GOT3 (cell line): ENCODE data around the gene CASP1.
"Not testable (repeated sequence)": the region's sequence is repeated elsewhere in the genome, so short reads cannot be mapped to it uniquely, and the experiment has no call there.

Source experiments
- DNase-seq: peaks from one replicate; lab custom pipeline; 2025; ENCODE audit warnings: mixed read lengths; lab: John Stamatoyannopoulos, UW

Gene CASP1

DNA sequence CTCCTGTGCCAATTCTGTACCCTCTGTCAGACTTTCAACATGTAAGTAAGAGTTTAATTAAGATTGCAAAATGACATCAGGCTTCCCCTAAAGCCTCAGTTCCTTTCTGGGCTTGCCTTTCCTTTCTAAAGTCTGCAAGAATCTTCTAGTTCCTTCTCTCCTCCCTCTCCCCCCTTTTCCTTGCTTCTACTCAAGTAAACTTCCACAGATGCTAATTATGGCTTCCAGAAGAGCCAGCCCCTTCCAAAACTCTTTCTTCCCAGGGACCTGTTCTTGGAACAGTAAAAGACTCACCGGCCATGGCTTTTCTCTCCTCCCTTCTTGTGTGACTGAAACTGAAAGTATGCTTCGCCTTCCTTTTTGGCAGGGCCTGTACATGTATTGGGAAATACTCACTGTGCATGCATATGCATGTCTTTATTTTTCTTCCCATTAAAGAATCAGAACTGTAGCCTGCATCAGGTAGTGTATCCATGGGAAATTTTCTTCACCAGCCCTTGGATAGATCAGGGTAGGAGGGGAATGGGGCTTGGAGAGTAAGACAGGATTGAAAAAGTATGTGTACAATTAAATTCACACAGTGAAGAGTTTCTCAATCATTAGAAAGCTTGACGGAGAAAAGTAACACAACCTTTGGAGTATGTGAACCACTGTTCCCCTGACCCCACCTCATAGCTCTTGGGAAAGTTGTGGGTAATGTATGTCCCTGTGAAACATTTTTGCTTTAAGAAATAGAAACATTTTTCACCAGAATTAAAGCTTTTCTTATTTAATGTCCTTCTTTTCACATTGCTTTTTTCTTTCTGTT lies at the start of gene CASP1:
CASP1 (minus strand) TSS at position 332 of the 808 bp plus-strand sequence; CDS start at position 301, 31 bp downstream.
- no peak for DNase-seq

DNA sequence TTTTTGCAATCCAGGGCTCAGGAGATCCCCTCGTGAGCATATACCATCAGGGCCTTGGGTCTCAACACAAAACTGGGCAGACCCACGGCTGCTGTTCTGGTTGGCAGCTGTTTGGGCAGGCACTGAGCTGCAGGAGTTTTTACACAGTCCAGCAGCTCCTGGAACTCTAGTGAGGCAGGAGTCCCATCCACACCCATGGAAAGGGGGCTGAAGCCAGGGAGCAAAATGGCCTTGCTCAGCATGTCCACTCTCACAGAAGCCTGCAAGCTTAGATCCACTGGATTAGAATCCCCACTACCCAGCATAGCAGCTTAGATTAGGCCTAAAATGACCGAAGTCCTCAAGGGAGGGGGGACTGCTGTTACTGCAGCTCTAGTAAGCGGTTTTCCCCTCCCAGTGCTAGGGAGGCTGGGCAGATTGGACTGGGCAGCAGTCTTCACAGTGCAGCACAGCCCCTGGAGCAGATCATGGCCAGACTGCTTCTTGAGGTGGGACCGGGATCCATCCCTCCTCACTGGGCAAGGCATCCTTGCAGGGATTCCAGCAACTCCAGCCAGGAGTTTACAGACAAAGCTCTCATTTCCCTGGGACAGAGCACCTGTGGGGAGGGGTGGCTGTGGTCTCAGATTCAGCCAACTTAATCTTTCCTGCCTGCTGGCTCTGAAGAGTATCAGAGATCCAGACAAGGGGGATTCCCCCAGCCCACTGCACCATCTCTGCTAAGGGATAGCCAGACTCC lies 46.6 kb upstream of the CASP1 start:
- no peak for DNase-seq

DNA sequence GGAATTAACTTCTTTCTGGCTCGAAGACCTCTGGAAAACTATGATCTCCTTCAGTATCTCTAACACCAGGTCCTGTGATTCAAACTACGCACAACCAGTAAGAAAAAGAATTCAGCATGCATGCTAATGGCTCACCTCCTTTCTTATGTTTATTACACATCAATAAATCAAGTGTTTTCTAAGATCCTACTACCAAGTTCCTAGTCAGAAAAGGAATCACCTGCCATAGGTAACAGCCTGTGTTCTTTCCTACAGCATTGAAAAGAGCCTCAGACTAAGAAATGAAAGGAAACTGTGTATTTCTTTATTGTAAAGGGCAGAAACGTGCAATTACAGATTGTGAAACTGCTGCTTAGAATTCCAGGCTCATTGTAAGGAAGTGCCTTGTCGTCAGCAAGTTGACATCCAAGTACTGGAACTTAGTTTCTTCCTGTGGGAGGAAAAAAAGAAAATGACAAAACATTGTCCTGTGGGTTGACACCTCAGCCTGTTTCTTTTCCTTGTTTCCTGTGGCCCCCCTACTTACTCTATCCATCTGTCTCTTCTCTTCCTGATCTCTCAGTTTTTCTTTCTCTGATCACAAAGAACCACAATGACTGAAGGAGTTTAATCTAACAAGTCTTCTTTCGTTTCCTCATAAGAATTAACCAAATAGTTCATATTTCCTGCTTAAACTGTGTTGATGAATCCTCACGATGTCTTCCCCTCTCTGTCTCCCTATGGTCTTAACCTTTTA lies 45.4 kb upstream of the CASP1 start:
- DNase-seq, result not testable (repeated sequence)

DNA sequence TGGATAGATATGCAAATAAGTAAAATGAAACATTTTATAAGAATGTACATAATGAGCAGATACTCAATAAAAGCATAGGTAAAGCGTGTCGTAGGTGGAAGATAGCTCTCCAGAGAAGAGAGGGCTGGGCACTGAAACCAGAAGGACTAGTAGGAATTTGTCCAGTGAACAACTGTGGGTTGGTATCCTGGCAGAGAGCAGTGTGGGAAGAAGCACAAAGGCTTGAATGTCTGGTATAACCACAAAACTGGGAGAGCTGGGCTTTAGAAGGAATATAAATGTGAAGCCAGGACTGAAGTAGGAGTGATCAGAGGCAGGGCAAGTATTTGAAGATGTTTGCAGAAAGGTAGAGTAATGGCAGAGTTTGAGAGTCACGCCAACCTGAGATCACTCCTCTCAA lies 43.3 kb upstream of the CASP1 start:
- DNase-seq, result no peak

DNA sequence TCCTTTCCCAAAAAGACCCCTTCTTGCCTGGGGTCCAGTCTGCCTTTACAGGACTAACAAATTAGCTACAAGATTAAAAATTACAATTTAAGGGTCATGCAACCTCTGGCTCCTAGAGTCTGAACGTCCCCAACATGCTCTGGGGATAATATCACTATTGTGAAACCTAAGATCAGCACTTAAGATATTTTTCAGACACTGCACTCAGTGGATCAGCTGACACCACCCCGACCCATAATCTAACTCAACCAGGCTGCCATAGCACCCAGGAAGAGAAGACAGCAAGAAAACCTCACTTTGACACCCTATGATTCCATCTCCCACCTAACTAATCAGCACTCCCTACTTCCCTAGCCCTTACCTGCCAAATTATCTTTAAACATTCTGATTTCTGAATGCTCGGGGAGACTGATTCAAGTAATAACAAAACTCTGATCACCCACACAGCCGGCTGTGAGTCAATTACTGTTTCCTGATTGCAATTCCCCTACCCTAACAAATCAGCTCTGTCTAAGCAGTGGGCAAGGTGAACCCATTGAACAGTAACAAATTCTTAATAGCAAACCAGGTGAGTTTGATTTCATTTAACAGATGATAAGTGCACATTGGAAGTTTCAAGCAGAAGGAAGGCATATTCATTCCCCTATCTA lies 42.3 kb upstream of the CASP1 start:
- DNase-seq, result not testable (repeated sequence)

DNA sequence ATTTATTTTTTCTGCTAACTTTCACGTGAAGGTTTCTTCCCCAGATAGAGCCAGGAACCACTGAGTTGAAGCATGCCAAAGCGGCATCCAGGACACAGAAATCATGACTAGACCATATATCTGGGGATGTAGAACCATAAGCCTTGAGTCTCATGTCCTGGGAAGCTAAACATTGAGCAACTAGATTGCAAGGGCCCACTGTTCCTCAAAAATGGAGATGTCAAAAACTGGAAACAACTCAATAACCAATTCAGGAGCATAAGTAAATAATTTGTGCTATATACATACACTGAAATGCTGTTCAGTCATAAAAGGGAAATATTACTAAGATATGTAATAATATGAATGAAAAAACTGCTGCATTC lies 39.2 kb upstream of the CASP1 start:
- no peak for DNase-seq

DNA sequence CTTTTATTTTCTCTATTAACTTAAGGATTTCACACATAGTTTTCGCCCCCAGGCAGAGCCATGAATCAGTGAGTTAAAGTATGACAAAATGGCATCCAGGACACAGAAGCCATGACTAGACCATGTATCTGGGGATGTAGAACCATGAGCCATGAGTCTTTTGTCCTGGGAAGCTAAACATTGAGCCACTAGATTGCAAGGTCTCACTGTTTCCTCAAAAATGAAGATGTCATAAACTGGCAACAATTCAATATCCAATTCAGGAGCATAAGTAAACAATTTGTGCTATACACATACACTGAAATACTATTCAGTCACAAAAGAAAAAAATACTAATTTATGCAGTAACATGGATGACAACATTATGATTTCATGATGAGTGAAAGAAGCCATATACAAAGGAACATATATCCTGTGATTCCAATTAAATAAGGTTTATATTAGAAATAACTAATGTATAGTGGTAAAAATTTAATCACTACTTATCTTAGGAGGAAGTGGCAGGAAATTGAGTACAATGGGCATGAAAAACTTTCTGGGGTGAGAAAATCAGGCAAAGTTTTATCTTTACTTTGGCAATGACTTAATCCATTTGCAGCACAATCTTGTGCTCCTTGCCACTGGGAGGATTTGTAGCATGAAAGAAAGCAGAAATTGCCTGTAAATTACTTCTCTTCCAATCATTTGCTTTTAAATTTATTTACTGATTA lies 38.7 kb upstream of the CASP1 start:
- no peak for DNase-seq

DNA sequence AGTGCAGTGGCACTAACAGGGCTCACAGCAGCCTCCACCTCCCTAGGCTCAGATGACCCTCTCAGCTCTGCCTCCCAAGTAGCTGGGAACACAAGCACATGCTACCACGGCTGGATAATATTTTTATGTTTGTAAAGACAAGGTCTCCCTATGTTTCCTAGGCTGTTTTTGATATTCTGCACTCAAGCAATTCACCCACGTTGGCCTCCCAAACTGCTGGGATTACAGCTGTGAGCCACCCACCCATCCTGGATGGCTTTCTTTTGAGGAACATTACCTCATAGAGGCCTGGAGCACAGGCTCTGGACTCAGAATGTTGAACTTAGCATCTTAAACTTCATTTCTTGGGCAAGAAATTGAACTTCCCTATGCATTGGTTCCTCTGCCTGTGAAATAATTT lies 37.1 kb upstream of the CASP1 start:
- not testable (repeated sequence) for DNase-seq

DNA sequence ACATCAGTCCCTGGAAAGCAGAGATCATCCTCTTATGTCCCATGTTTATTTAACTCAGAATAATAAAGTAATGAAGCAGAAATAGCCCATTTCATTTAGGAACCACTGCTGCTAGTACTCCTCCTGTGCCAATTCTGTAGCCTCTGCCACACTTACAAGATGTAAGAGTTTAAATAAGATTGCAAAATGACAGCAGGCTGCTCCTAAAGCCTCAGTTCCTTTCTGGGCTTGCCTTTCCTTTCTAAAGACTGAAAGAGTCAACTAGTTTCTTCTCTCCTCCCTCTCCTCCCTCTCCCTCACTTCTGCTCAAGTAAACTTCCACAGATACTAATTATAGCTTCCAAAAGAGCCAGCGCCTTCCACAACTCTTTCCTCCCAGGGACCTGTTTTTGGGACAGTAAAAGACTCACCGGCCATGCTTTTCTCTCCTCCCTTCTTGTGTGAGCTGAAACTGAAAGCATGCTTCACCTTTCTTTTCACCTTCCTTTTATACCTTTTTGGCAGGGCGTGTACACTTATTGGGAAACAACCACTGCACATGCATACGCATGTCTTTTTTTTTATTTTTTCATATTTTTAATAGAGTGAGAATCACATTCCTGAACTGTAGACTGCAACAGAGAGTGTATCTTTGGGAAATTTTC lies 36.3 kb upstream of the CASP1 start:
- no peak for DNase-seq

DNA sequence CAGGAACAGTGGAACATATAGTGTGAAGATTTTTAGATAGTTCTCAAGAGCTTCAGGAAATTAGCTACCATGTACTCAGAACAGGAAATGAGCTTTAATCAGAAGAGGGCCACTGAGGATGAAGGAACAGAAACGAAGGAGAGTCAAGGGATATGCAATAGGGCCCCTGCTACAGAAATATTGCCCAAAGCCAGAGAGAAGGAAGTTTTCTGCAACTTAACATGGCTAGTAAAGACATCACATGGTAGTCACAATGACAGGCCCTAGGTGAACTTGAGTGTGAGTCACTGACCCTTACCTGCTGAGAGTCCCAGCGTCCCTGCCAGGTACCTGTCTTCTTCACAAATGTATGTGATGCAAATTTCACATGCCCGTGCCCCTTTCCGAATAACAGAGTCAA lies 35.4 kb upstream of the CASP1 start:
- no peak for DNase-seq

DNA sequence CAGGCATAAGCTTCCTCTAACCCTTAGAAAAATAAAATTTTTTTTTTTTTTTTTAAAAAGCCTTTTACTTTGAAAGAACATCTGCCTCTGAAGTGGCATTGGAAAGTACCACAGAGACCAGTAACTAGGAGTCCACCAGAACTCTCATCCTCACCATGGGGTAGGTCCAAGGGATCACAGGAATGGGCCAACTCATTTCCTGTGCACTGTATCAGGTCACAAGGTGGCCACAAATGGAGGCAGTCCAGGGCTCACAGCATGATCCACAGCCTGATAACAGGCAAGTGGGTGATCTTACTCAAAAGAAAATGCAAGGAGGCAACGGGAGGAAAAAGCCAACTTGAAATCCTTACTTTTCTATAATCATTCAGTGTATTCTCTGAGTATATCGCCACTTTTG lies 34.8 kb upstream of the CASP1 start:
- DNase-seq, result not testable (repeated sequence)

DNA sequence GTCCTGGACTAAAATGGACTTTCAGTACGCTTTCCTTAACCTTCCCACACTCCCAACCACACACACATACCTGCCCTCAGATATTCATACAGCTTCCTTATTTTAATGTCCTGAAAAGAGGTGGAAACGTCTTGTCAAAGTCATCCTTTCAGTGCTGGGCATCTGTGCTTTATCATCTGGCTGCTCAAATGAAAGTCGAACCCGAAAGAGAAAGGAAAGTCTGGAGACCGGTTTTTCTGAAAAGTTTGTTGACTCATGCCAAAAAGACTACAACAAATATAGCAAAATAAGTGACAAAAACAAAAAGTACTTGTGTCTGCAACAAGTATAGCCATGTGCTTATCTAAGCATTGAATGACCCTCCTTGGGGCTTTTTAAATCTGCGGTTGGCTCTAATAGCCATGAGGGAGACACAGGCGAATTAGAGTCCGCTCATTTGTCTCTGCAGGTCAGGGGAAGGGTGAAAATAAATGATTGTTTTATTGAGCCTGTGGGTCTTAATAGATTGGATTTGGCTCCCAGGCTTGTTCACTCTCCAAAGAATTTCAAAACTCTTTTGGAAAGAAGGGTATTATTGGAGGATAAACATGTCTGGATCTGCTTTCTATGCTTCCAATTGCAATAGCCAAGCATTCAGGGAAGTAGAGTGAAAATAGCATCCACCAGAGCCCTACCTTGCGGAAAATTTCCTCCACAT lies 28.4 kb upstream of the CASP1 start:
- not testable (repeated sequence) for DNase-seq

DNA sequence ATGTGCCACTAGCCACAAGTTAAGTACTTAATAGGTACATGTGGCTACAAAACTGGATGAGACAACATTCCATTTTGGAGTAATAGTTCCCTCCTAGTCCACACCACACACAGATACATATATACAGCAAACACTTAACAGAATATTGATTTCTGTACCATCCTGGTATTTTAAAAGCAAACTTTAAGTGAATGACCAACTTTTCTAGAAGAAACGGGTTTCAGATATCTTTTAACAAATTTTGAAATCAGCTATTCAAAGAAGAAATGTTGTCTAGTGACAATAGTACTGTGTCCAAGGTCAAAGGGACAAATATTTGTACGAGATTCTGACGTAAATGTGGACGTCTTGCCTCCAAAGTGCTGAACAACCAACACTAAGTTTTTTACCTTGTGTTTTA lies 22.5 kb upstream of the CASP1 start:
- no peak for DNase-seq

DNA sequence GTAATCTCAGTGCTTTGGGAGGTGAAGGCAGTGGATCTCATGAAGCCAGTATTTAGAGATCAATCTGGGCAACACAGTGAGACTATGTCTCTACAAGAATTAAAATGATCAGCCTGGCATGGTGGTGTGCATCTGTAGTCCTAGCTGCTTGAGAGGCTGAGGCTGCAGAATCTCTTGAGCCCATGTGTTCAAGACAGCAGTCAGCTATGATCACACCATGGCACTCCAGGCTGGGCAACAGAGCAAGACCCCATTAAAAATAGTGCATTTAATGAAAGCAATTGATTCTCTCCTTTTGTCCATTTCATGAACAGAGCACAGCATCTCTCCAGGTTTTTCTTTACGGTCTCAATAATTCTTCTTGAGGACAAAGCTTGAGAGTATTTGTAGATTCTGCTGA lies 21.5 kb upstream of the CASP1 start:
- no peak for DNase-seq

DNA sequence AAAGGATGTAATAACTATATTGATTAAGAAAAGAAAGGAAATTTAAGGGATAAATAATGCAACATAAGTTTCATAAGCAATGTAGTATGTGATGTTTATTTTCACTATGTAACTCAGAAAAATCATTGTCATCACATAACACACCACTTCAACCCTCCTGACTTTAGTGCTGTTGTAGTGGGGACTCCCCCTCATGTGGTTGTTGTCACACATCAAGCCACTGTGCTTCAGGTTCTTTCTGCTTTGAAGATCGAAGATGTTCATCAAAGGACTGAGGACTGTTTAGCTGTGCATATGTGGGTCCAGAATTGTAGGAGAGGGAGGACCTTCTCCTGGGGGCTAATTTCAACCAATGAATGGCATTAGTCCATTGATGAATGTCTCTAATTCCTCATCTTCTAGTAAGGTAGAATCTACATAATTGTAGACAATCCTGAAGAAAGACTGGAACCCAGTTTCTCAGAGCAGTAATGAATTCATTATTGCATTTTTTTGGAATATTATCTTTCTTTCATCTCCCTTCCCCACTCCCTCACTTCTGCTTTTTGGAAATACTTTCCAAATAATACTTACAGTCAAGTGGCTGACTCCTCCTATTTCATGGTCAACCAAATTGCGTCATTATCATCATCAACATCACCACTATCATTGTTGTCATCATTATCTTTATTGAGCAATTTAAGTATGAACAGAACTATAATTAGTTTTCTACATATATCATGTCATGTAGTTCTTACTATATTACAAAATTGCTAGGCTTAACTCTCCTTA lies 20.0 kb upstream of the CASP1 start:
- DNase-seq, result no peak

DNA sequence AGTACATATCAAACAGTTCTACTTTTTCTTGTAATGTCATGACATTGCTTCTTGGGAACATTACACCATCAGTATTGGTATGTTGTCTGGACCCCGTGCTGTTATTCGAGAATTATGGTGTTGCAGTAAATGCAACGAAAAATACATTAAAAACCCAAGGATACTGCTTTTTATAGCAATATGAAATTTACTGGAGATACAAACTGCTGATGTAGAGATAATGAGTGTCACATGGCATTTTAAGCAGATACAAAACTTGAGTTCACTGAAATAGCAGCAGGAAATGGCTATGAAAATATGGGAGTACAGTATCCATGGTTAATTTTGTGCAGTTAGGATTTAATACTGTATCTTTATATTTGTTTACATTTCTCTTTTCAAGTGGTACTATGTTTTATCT lies 17.5 kb upstream of the CASP1 start:
- DNase-seq, result no peak

DNA sequence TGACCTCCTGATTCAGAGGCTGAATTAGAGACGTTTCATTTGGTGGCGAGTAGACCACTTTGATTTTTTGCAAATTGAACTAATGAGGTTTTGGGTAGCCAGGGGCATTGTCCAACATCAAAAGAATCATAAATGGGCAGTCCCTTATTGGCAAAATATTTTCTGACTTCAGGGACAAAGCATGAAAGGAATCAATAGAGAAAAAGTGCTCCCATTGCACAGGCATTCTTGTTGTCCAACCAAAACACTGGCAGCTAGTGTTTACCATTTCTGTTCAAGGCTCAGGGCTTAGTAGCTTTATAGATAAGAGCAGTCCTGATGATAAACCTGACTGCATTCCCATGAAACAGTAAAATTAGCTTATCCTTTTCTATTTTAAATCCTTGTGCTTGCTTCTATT lies 16.6 kb upstream of the CASP1 start:
- DNase-seq, result no peak

DNA sequence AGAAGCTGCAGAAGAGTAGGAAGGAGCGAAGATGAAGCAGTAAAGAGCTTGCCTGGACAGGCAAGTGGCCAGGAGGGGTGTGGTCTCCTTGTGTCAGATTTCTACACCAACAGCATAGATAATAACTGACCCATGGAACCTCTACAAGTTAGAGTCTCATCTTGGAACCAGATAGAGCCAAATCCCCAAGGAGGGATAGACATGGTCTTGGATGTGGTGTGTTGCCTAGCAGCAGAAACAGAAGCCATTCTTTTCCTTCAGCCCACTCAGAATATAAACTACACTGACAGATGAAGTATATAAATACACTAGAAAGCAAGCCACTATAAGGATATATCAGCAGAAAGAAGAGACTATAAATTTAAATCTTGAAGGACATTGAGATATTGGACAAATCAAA lies 14.5 kb upstream of the CASP1 start:
- no peak for DNase-seq

DNA sequence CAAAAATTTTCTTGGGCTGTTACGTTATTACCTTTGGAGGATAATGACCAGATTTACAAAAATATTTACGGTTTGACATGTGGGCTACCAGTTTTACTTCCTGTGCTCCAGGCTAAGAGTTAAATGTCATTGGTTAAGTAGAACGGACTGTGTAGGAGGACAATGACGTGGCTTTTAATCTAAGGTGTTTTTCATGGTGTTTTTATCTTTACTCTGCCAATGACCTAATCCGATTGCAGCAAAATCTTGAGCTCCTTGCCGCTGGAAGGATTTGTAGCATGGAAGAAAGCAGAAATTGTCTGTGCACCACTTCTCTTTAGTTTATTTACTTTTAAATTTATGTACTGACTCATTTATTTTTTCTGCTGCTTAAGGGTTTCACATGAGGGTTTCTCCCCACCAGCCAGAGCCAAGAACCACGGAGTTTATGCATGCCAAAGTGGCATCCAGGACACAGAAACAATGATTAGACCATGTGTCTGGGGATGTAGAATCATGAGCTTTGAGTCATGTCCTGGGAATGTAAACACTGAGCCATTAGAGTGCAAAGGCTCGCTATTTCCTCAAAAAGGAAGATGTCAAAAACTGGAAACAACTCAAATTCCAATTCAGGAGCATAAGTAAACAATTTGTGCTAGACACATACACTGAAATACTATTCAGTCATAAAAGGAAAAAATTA lies 12.1 kb upstream of the CASP1 start:
- DNase-seq, result no peak
